G401 (cell line): ENCODE results near the gene MCRIP1. TPM values are rescaled to one million over a fixed set of nuclear protein-coding genes. Genes with fewer than 3 reads are reported as not detected.

Experiments used
- total RNA-seq: library from RNA; depleted of rRNA; stranded (reverse); fragments of >200 nt; shearing (Covaris generic); gene quantifications from 2 replicates; pipeline ENCODE4 v1.2.3, GENCODE V29; 2014; rRNA removed

MCRIP1 gene
- total RNA-seq, 1 experiment from 2014 or later, result 133 TPM

Other genes starting within 250 kb of the MCRIP1 start
- 110 and 120 TPM in 2 replicates for gene NPLOC4, start 196.2 kb downstream of the MCRIP1 start, total RNA-seq
- 66.8 and 98.7 TPM in 2 replicates for gene TSPAN10, start 196.1 kb downstream of the MCRIP1 start, total RNA-seq
- gene PDE6G, start 176.7 kb downstream of the MCRIP1 start, total RNA-seq, result 0.80 TPM in 1 of 2 replicates, not detected in the other
- gene OXLD1, start 166.7 kb downstream of the MCRIP1 start, total RNA-seq, result 81.2 and 118 TPM in 2 replicates
- gene CCDC137, start 166.6 kb downstream of the MCRIP1 start, total RNA-seq, result 32.0 and 35.8 TPM in 2 replicates
- 64.2 and 77.4 TPM in 2 replicates for gene ARL16, start 149.5 kb downstream of the MCRIP1 start, total RNA-seq
- 85.0 and 88.7 TPM in 2 replicates for gene HGS, start 149.3 kb downstream of the MCRIP1 start, total RNA-seq
- 238 and 244 TPM in 2 replicates for gene MRPL12, start 129.9 kb downstream of the MCRIP1 start, total RNA-seq
- gene SLC25A10, start 121.0 kb downstream of the MCRIP1 start, total RNA-seq, result 72.3 and 73.9 TPM in 2 replicates
- 0.61 TPM in 1 of 2 replicates, not detected in the other for gene GCGR, start 29.1 kb downstream of the MCRIP1 start, total RNA-seq
- gene PPP1R27, start 1.8 kb upstream of the MCRIP1 start, total RNA-seq, result 0.31 TPM in 1 of 2 replicates, not detected in the other
- gene P4HB, start 27.2 kb upstream of the MCRIP1 start, total RNA-seq, result 310 and 320 TPM in 2 replicates
- gene ARHGDIA, start 38.0 kb upstream of the MCRIP1 start, total RNA-seq, result 183 and 209 TPM in 2 replicates
- gene ALYREF, start 58.3 kb upstream of the MCRIP1 start, total RNA-seq, result 379 and 407 TPM in 2 replicates
- gene ANAPC11, start 58.4 kb upstream of the MCRIP1 start, total RNA-seq, result 194 and 216 TPM in 2 replicates
- gene NPB, start 68.9 kb upstream of the MCRIP1 start, total RNA-seq, result 0.41 and 0.74 TPM in 2 replicates
- gene PCYT2, start 78.1 kb upstream of the MCRIP1 start, total RNA-seq, result 41.8 and 60.0 TPM in 2 replicates
- 15.4 and 17.6 TPM in 2 replicates for gene SIRT7, start 84.9 kb upstream of the MCRIP1 start, total RNA-seq
- gene MAFG, start 94.4 kb upstream of the MCRIP1 start, total RNA-seq, result 14.5 and 15.6 TPM in 2 replicates
- 112 and 119 TPM in 2 replicates for gene PYCR1, start 104.0 kb upstream of the MCRIP1 start, total RNA-seq
- gene MYADML2, start 113.9 kb upstream of the MCRIP1 start, total RNA-seq, result not detected in 2 replicates
- 2.5 and 4.5 TPM in 2 replicates for gene NOTUM, start 127.9 kb upstream of the MCRIP1 start, total RNA-seq
- gene ASPSCR1, start 144.3 kb upstream of the MCRIP1 start, total RNA-seq, result 37.6 and 42.0 TPM in 2 replicates
- gene CENPX, start 189.6 kb upstream of the MCRIP1 start, total RNA-seq, result 57.8 and 109 TPM in 2 replicates
- gene LRRC45, start 190.0 kb upstream of the MCRIP1 start, total RNA-seq, result 21.2 and 25.1 TPM in 2 replicates
- gene RAC3, start 198.4 kb upstream of the MCRIP1 start, total RNA-seq, result 176 and 261 TPM in 2 replicates
- gene DCXR, start 204.4 kb upstream of the MCRIP1 start, total RNA-seq, result 131 and 135 TPM in 2 replicates
- 41.2 and 41.5 TPM in 2 replicates for gene RFNG, start 218.5 kb upstream of the MCRIP1 start, total RNA-seq
- 129 and 153 TPM in 2 replicates for gene GPS1, start 218.6 kb upstream of the MCRIP1 start, total RNA-seq
- gene DUS1L, start 232.5 kb upstream of the MCRIP1 start, total RNA-seq, result 140 and 144 TPM in 2 replicates